C4-2B (cell line): Measurements from ENCODE around the gene CPLX3.

Experiments used
- H3K27ac ChIP-seq: fragments of 450-650 bp; 2 replicates; pipeline ENCODE4 v1.5.1; 2017
- ZFX ChIP-seq: fragments of 450-650 bp; IDR thresholded peaks from 2 replicates; pipeline ENCODE4 v1.6.1; 2017
- TF ChIP-seq, protein P1 (sequence below): fragments of 450-650 bp; conservative IDR thresholded peaks from 2 replicates; pipeline ENCODE4 v1.5.1; 2017; ENCODE audit warnings: mild to moderate bottlenecking

CPLX3 gene

DNA sequence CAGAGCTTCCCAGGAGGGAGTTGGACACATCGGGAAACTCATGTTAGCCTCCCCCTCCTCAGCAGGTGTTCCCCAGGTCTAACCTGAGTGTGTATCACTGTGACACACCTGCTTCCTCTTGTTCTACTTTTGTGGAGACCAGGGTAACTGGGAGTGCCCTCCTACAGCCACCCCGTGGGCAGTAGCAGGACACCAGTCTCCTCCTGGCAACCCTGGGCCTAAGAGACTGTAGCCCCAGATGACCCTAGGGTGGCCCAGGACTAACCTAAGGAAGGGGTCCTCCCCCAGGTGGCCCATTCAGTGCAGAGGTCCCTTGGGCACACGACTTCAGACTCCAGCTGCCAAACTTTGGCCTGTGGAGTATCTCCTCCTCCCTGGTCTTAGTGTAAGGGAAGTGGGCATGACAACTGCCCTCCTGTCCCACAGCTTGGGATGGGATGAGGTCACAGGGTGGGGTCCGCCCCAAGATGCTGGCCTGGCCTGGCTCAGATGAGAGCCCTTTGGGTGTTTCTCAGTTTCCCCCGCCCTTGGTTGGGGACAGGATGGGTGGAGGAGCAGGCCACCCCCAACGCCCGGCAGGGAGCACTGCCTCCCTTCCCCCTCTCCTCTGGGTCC is 39.8 kb upstream of the CPLX3 start:
- no peak overlapping the region for H3K27ac ChIP-seq
- TF ChIP-seq, protein P1, sequence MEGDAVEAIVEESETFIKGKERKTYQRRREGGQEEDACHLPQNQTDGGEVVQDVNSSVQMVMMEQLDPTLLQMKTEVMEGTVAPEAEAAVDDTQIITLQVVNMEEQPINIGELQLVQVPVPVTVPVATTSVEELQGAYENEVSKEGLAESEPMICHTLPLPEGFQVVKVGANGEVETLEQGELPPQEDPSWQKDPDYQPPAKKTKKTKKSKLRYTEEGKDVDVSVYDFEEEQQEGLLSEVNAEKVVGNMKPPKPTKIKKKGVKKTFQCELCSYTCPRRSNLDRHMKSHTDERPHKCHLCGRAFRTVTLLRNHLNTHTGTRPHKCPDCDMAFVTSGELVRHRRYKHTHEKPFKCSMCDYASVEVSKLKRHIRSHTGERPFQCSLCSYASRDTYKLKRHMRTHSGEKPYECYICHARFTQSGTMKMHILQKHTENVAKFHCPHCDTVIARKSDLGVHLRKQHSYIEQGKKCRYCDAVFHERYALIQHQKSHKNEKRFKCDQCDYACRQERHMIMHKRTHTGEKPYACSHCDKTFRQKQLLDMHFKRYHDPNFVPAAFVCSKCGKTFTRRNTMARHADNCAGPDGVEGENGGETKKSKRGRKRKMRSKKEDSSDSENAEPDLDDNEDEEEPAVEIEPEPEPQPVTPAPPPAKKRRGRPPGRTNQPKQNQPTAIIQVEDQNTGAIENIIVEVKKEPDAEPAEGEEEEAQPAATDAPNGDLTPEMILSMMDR = no peak
- TF ChIP-seq ZFX = no peak

- no peak for TF ChIP-seq ZFX
- TF ChIP-seq, protein P1 = no peak; the same call in 1 of the 2 replicates
- H3K27ac ChIP-seq = 0 out of 2 replicates have a peak overlapping the region, but pooled peaks have one; percentile 1
Measured at GRCh38 chr15:74787251-74788041, 39.0 kb upstream of the CPLX3 start.

DNA sequence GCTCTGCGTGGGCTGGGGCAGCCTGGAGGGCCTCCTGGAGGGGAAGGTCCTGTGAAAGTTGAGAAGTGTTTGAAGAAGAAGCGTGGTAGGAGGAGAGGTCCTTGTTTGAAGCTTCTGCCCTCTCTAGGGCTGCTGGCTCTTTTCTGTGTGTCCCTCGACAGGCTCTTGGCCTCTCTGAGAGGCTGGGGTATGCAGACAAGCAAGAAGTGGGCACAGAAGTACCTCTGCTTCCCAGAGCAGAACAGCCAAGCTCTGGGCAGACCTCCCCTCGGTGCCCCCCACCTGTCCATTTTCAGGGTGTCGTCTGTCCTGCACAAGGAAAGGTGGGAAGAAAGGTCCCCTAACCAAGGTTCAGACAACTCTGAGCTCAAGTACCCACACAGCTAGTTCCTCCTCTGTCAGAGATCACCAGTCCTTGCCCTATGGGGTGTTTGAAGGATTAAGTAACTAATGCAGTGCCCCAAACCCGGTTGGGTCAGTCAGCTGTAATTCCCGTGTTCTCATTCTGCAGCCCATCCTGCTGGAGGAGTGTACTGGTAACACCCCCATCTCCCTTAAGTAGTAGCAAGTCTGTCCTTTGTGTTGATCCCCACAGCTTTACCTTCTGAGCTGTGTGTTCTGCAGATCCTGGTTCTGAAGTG is 38.3 kb upstream of the CPLX3 start:
- peak overlapping the region; percentile 4; the same call in 1 of the 2 replicates for H3K27ac ChIP-seq
- TF ChIP-seq, protein P1 = no peak
- no peak for TF ChIP-seq ZFX

GRCh38 chr15:74788683-74789151 is 37.7 kb upstream of the CPLX3 start:
- H3K27ac ChIP-seq = peak overlapping the region; percentile 4
- TF ChIP-seq ZFX = no peak
- TF ChIP-seq, protein P1 = no peak

DNA sequence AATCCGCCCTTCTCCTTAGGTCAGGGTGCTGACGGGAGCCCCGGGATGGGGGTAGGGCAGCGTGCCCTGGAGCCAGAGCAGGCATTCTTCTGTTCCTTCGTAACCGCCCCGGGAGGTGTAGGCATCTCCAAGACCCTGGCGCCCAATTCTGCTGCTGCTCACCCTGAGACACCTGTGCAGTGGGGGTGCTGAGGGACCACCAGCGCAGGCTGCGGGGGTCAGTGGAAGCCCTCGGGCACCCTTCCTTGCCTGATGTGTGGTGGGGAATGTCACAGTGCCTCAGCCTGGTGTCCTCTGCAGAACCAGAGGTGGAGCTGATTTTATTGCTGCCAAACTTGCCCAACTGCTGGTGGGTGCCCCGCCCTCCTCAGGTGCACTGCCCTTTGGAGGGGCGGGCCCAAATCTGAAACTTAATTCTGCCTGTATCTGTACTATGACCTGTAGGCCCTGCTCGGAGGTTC is 37.2 kb upstream of the CPLX3 start:
- H3K27ac ChIP-seq = peak overlapping the region; percentile 4; the same call in 1 of the 2 replicates
- TF ChIP-seq, protein P1 = no peak
- no peak for TF ChIP-seq ZFX

- TF ChIP-seq, protein P1 = no peak
- TF ChIP-seq ZFX = no peak
- H3K27ac ChIP-seq = peak overlapping the region; percentile 4; the same call in 1 of the 2 replicates
Measured at GRCh38 chr15:74789741-74790079, 36.7 kb upstream of the CPLX3 start.
